Colonic mucosa (tissue), 4 donors: Measurements from ENCODE around the gene MPG. TPM values are rescaled to one million over a fixed set of nuclear protein-coding genes. Genes with fewer than 3 reads are reported as not detected.

Source experiments
- DNase-seq: peaks from one replicate; pipeline ENCODE4 v3.0.0-alpha.2; 2020
- H3K27ac ChIP-seq: fragments of 200-600 bp; one replicate; pipeline ENCODE4 v1.8.0; 2021
- H3K27me3 ChIP-seq: fragments of 200-600 bp; one replicate; pipeline ENCODE4 v1.8.0; 2021
- H3K36me3 ChIP-seq: fragments of 200-600 bp; one replicate; pipeline ENCODE4 v1.8.0; 2021
- H3K4me1 ChIP-seq: fragments of 200-600 bp; one replicate; pipeline ENCODE4 v1.8.0; 2021; ENCODE audit warnings: mild to moderate bottlenecking
- H3K4me3 ChIP-seq: fragments of 200-600 bp; one replicate; pipeline ENCODE4 v1.8.0; 2021
- H3K9ac ChIP-seq, 2 donors: one replicate each; pipeline ENCODE4 v1.7.0; 2013; ENCODE audit warnings: control low read depth in 2 of 2, low read depth in 2 of 2, low read length in 2 of 2
- H3K9me3 ChIP-seq: fragments of 200-600 bp; one replicate; pipeline ENCODE4 v1.8.0; 2021
- CTCF ChIP-seq: fragments of 200-600 bp; IDR thresholded peaks from one replicate; pipeline ENCODE4 v1.8.0; 2022; ENCODE audit warnings: antibody characterized with exemption, mild to moderate bottlenecking
- intact Hi-C: fragments of 100-400 bp; cut with DNase I; formaldehyde crosslinking; loops from one replicate; pipeline ENCODE4 v1.14.1; 2022
- total RNA-seq, 2 donors: library from RNA; stranded (reverse); fragmentation: NEBNext Ultra II Directional in 1 of 2; extraction: Animal tissue kit (Norgen Biotek cat#: 25700) in 1 of 2; gene quantifications; one replicate each; pipeline ENCODE4 v1.2.1, GENCODE V29; 2021
- donor health status: healthy.
- donor health status: DM: no; HTN: no; CAD: no.
- donor health status: DM: no; HTN: no; CAD: no.

The MPG gene
- total RNA-seq, 2 donors from 2014 or later: 39.3 to 42.1 TPM

GRCh38 chr16:41439-42068 lies 36.5 kb upstream of the MPG start:
- H3K9ac ChIP-seq: no peak overlapping the region
- no peak for DNase-seq
- no peaks in the 10 kb centered on the region for H3K9me3 ChIP-seq
- H3K27me3 ChIP-seq: no peaks in the 10 kb centered on the region
- intact Hi-C loops: no loop called here
- H3K4me3 ChIP-seq: no peak overlapping the region
- H3K36me3 ChIP-seq: no peaks in the 10 kb centered on the region
- H3K27ac ChIP-seq: no peak overlapping the region
- no peak for TF ChIP-seq CTCF
- H3K4me1 ChIP-seq: peaks cover 7% of the 10 kb centered on the region

- intact Hi-C loops: no loop called here
- H3K27ac ChIP-seq: no peak overlapping the region
- no peaks in the 10 kb centered on the region for H3K27me3 ChIP-seq
- no peak for DNase-seq
- no peaks in the 10 kb centered on the region for H3K36me3 ChIP-seq
- no peak overlapping the region for H3K9ac ChIP-seq
- peaks cover 7% of the 10 kb centered on the region for H3K4me1 ChIP-seq
- H3K9me3 ChIP-seq: no peaks in the 10 kb centered on the region
- H3K4me3 ChIP-seq: no peak overlapping the region
- TF ChIP-seq CTCF: no peak
Measured at GRCh38 chr16:42069-42457, 36.0 kb upstream of the MPG start.

GRCh38 chr16:42691-43090 lies 35.3 kb upstream of the MPG start:
- Histone ChIP-seq H3K4me1 (peaks cover 7% of the 10 kb centered on the region), H3K27ac (no peak overlapping the region), H3K9me3 (no peaks in the 10 kb centered on the region), H3K36me3 (no peaks in the 10 kb centered on the region), H3K9ac (no peak overlapping the region), H3K27me3 (no peaks in the 10 kb centered on the region), H3K4me3 (no peak overlapping the region)
- no peak for DNase-seq
- intact Hi-C loops: no loop called here
- no peak for TF ChIP-seq CTCF

GRCh38 chr16:43294-43693 lies 34.7 kb upstream of the MPG start:
- intact Hi-C loops: no loop called here
- Histone ChIP-seq H3K9me3 (no peaks in the 10 kb centered on the region), H3K27ac (no peak overlapping the region), H3K4me1 (peaks cover 7% of the 10 kb centered on the region), H3K9ac (no peak overlapping the region), H3K27me3 (no peaks in the 10 kb centered on the region), H3K36me3 (no peaks in the 10 kb centered on the region), H3K4me3 (no peak overlapping the region)
- no peak for TF ChIP-seq CTCF
- DNase-seq: no peak

GRCh38 chr16:44655-45054 lies 33.4 kb upstream of the MPG start:
- Histone ChIP-seq H3K4me3 (no peak overlapping the region), H3K27ac (no peak overlapping the region), H3K27me3 (no peaks in the 10 kb centered on the region), H3K4me1 (no peaks in the 10 kb centered on the region), H3K36me3 (no peaks in the 10 kb centered on the region), H3K9me3 (no peaks in the 10 kb centered on the region), H3K9ac (no peak overlapping the region)
- no peak for DNase-seq
- no peak for TF ChIP-seq CTCF
- intact Hi-C loops: no loop called here
